ENCODE data around the gene ROBO1. TPM values are rescaled to one million over a fixed set of nuclear protein-coding genes. Genes with fewer than 3 reads are reported as not detected.

ROBO1 gene
- total RNA-seq, 1 donor from 2014 or later = 13.4 TPM

- Histone ChIP-seq H3K4me3 (no peak overlapping the region), H3K9me3 (no peaks in the 10 kb centered on the region), H3K36me3 (no peaks in the 10 kb centered on the region), H3K27me3 (no peaks in the 10 kb centered on the region), H3K27ac (no peak overlapping the region), H3K4me1 (no peaks in the 10 kb centered on the region)
- DNase-seq (ENCODE audit: low spot score in 2 of 2) = no peak
- TF ChIP-seq CTCF (IDR thresholded peaks at IDR 0.05) = no peak
- intact Hi-C loops (cut with DNase I) = no loop called here
These were observed 357.2 kb downstream of the ROBO1 start for GRCh38 chr3:79410617-79411016.

GRCh38 chr3:79410136-79410535, 357.7 kb downstream of the ROBO1 start:
- no peak for TF ChIP-seq CTCF (IDR thresholded peaks at IDR 0.05)
- no peaks in the 10 kb centered on the region for H3K27me3 ChIP-seq
- H3K36me3 ChIP-seq = no peaks in the 10 kb centered on the region
- H3K4me1 ChIP-seq = no peaks in the 10 kb centered on the region
- intact Hi-C loops (cut with DNase I) = no loop called here
- H3K4me3 ChIP-seq = no peak overlapping the region
- DNase-seq (ENCODE audit: low spot score in 2 of 2) = no peak
- H3K9me3 ChIP-seq = no peaks in the 10 kb centered on the region
- H3K27ac ChIP-seq = no peak overlapping the region

GRCh38 chr3:79406175-79406574, 361.6 kb downstream of the ROBO1 start:
- H3K36me3 ChIP-seq = no peaks in the 10 kb centered on the region
- no peak for TF ChIP-seq CTCF (IDR thresholded peaks at IDR 0.05)
- H3K4me1 ChIP-seq = no peaks in the 10 kb centered on the region
- DNase-seq (ENCODE audit: low spot score in 2 of 2) = no peak
- H3K27me3 ChIP-seq = no peaks in the 10 kb centered on the region
- intact Hi-C loops (cut with DNase I) = no loop called here
- H3K4me3 ChIP-seq = no peak overlapping the region
- no peaks in the 10 kb centered on the region for H3K9me3 ChIP-seq
- no peak overlapping the region for H3K27ac ChIP-seq

GRCh38 chr3:79405183-79405582, 362.6 kb downstream of the ROBO1 start:
- no peak for TF ChIP-seq CTCF (IDR thresholded peaks at IDR 0.05)
- DNase-seq (ENCODE audit: low spot score in 2 of 2) = no peak
- no peaks in the 10 kb centered on the region for H3K36me3 ChIP-seq
- intact Hi-C loops (cut with DNase I) = no loop called here
- no peaks in the 10 kb centered on the region for H3K4me1 ChIP-seq
- H3K9me3 ChIP-seq = no peaks in the 10 kb centered on the region
- H3K27ac ChIP-seq = no peak overlapping the region
- no peak overlapping the region for H3K4me3 ChIP-seq
- no peaks in the 10 kb centered on the region for H3K27me3 ChIP-seq

- Histone ChIP-seq H3K9me3 (no peaks in the 10 kb centered on the region), H3K4me1 (no peaks in the 10 kb centered on the region), H3K27me3 (no peaks in the 10 kb centered on the region), H3K4me3 (no peak overlapping the region), H3K36me3 (no peaks in the 10 kb centered on the region), H3K27ac (no peak overlapping the region)
- intact Hi-C loops (cut with DNase I) = no loop called here
- TF ChIP-seq CTCF (IDR thresholded peaks at IDR 0.05) = no peak
- no peak for DNase-seq (ENCODE audit: low spot score in 2 of 2)
These were observed 371.2 kb downstream of the ROBO1 start for GRCh38 chr3:79396595-79396994.

- TF ChIP-seq CTCF (IDR thresholded peaks at IDR 0.05) = no peak
- no peak overlapping the region for H3K4me3 ChIP-seq
- no peaks in the 10 kb centered on the region for H3K36me3 ChIP-seq
- H3K9me3 ChIP-seq = no peaks in the 10 kb centered on the region
- no peaks in the 10 kb centered on the region for H3K4me1 ChIP-seq
- no peaks in the 10 kb centered on the region for H3K27me3 ChIP-seq
- no peak for DNase-seq (ENCODE audit: low spot score in 2 of 2)
- no peak overlapping the region for H3K27ac ChIP-seq
- intact Hi-C loops (cut with DNase I) = no loop called here
These were observed 375.3 kb downstream of the ROBO1 start for GRCh38 chr3:79392479-79392878.

Data from ascending aorta (tissue), 2 donors.